K562 (cell line): ENCODE results near the gene PPP1R14C. TPM values are rescaled to one million over a fixed set of nuclear protein-coding genes. Genes with fewer than 3 reads are reported as not detected.

Experiments
- ATAC-seq: fragments of 200-7000 bp; cut with Tn5 transposase; 3 replicates; pipeline ENCODE4 v1.9.1; 2020; ENCODE audit warnings: moderate library complexity
- BruUV-seq: library from RNA; stranded (reverse); fragments of 400-500 nt; replicated peaks from 2 replicates; lab custom pipeline; 2021; lab: Mats Ljungman, UMichigan
- CTCF ChIA-PET: fragments of 300-600 bp; formaldehyde crosslinking; extraction: SDS; loops from one replicate; lab custom pipeline; 2021; ENCODE audit warnings: low intra/inter-chr PET ratio; lab: Yijun Ruan, JAX
- POLR2A ChIA-PET: fragments of 300-600, 350-650 bp; sonication (Branson Sonifier 250); formaldehyde crosslinking; extraction: SDS; loops from one replicate; lab custom pipeline; 2021; ENCODE audit warnings: antibody characterized with exemption, inconsistent platforms; lab: Yijun Ruan, JAX
- DNase-seq, 4 experiments: peaks; one replicate each; pipeline versions ENCODE4 v3.0.0 to v3.0.0-alpha.2; 2011 to 2018; ENCODE audit warnings: low spot score in 3 of 4, mixed read lengths in 3 of 4; ENCODE audit errors: extremely low read depth in 1 of 4
- FAIRE-seq: peaks from 2 replicates; lab custom pipeline; 2011; peaks lifted over from hg19 to GRCh38; lab: Jason Lieb, UNC
- H2AFZ ChIP-seq: 2 replicates; pipeline ENCODE4 v1.6.0; 2011; ENCODE audit warnings: low read depth, low read length, control low read depth, inconsistent platforms
- H3K27ac ChIP-seq: fragments of 200-600 bp; 3 replicates; pipeline ENCODE4 v1.8.0; 2011; ENCODE audit warnings: low read depth, mild to moderate bottlenecking, control low read depth, inconsistent platforms, low read length, moderate library complexity, mixed read lengths; ENCODE audit errors: extremely low read depth
- H3K27me3 ChIP-seq, 2 experiments: fragments of 300-600 bp in 1 of 2; 2 replicates in 1 of 2; 3 replicates in 1 of 2; pipeline versions ENCODE4 v1.6.0 to v1.8.0; 2011; ENCODE audit warnings: inconsistent platforms in 2 of 2, low read length in 2 of 2, mild to moderate bottlenecking in 1 of 2, mixed read lengths in 1 of 2, moderate library complexity in 1 of 2; ENCODE audit not compliant: control insufficient read depth in 2 of 2, insufficient read depth in 2 of 2
- H3K36me3 ChIP-seq: fragments of 300-600 bp; 3 replicates; pipeline ENCODE4 v1.8.0; 2011; ENCODE audit warnings: mild to moderate bottlenecking, low read length, inconsistent platforms; ENCODE audit not compliant: control insufficient read depth, insufficient read depth
- H3K4me1 ChIP-seq, 2 experiments: fragments of 200-600 bp in 1 of 2; replicated peaks in 1 of 2; 2 replicates in 1 of 2; 3 replicates in 1 of 2; pipeline versions ENCODE4 v1.5.1 to v1.8.0; 2011; ENCODE audit warnings: inconsistent platforms in 2 of 2, low read length in 2 of 2, mild to moderate bottlenecking in 1 of 2, mixed read lengths in 1 of 2, moderate library complexity in 1 of 2; ENCODE audit not compliant: control insufficient read depth in 2 of 2, insufficient read depth in 2 of 2
- H3K4me2 ChIP-seq: 2 replicates; pipeline ENCODE4 v1.6.1; 2011; ENCODE audit warnings: low read length, control low read depth, inconsistent platforms, mixed read lengths; ENCODE audit not compliant: insufficient read depth
- H3K4me3 ChIP-seq: fragments of 200-600 bp; sonication (generic), shearing (Covaris generic); 2 replicates; pipeline ENCODE4 v1.5.1; 2016; ENCODE audit warnings: control low read depth, inconsistent platforms
- H3K79me2 ChIP-seq: fragments of 200-600 bp; 3 replicates; pipeline ENCODE4 v1.8.0; 2011; ENCODE audit warnings: low read length, inconsistent platforms; ENCODE audit not compliant: control insufficient read depth, insufficient read depth
- H3K9ac ChIP-seq, 2 experiments: 2 replicates each; pipeline versions ENCODE4 v1.6.0 to v1.6.1; 2011; ENCODE audit warnings: low read depth in 2 of 2, low read length in 2 of 2, control low read depth in 1 of 2, inconsistent platforms in 1 of 2, mild to moderate bottlenecking in 1 of 2, mixed read lengths in 1 of 2; ENCODE audit not compliant: insufficient read depth in 1 of 2
- H3K9me1 ChIP-seq: one replicate; pipeline ENCODE4 v1.6.0; 2011; ENCODE audit warnings: inconsistent platforms, mild to moderate bottlenecking, low read length, moderate library complexity; ENCODE audit not compliant: control insufficient read depth, insufficient read depth
- H3K9me3 ChIP-seq: replicated peaks from 2 replicates; pipeline ENCODE4 v1.5.1; 2011; ENCODE audit warnings: low read depth, low read length, inconsistent platforms; ENCODE audit not compliant: control insufficient read depth, insufficient read depth
- H4K20me1 ChIP-seq: replicated peaks from 2 replicates; pipeline ENCODE4 v1.6.1; 2011; ENCODE audit warnings: low read length, inconsistent platforms, mixed read lengths; ENCODE audit not compliant: control insufficient read depth, insufficient read depth
- ARID2 ChIP-seq: fragments of 450-650 bp; IDR thresholded peaks from 2 replicates; pipeline ENCODE4 v1.6.1; 2017; ENCODE audit warnings: antibody characterized with exemption, mild to moderate bottlenecking
- ATF3 ChIP-seq, 2 experiments: fragments of 450-650 bp in 1 of 2; sonication (generic) in 1 of 2; formaldehyde crosslinking in 1 of 2; IDR thresholded peaks in 1 of 2; conservative IDR thresholded peaks in 1 of 2; 2 replicates each; pipeline versions ENCODE4 v1.6.1 to v1.8.1; 2016 to 2023; ENCODE audit warnings: mild to moderate bottlenecking in 2 of 2, moderate library complexity in 2 of 2, inconsistent platforms in 1 of 2, missing genetic modification reagents in 1 of 2
- BMI1 ChIP-seq: fragments of 150-350 bp; IDR thresholded peaks from 2 replicates; pipeline ENCODE4 v1.6.1; 2014; ENCODE audit warnings: low read length
- BRCA1 ChIP-seq, 2 experiments: fragments of 450-650 bp in 1 of 2; sonication (generic) in 1 of 2; formaldehyde crosslinking in 1 of 2; IDR thresholded peaks; 2 replicates each; pipeline versions ENCODE4 v1.5.0 to v1.6.1; 2017 to 2020; ENCODE audit warnings: mild to moderate bottlenecking in 1 of 2, missing genetic modification reagents in 1 of 2
- CHD4 ChIP-seq: fragments of 200-600 bp; sonication (generic); IDR thresholded peaks from 3 replicates; pipeline ENCODE4 v1.6.1; 2012; ENCODE audit warnings: low read depth, mild to moderate bottlenecking, mixed read lengths, low read length, inconsistent platforms; ENCODE audit not compliant: insufficient read depth, insufficient replicate concordance, poor library complexity, severe bottlenecking
- FOXM1 ChIP-seq, 2 experiments: fragments of 450-650 bp in 1 of 2; sonication (generic) in 1 of 2; formaldehyde crosslinking in 1 of 2; IDR thresholded peaks; 2 replicates each; pipeline versions ENCODE4 v1.6.1 to v1.9.0; 2017 to 2022; ENCODE audit warnings: low read depth in 2 of 2, mild to moderate bottlenecking in 2 of 2, missing genetic modification reagents in 1 of 2, moderate library complexity in 1 of 2
- NONO ChIP-seq, 2 experiments: fragments of 200-400 bp in 1 of 2; fragments of 450-650 bp in 1 of 2; formaldehyde crosslinking in 1 of 2; IDR thresholded peaks; 2 replicates each; pipeline ENCODE4 v1.6.1; 2017; ENCODE audit warnings: low read depth in 2 of 2, mild to moderate bottlenecking in 2 of 2, moderate library complexity in 2 of 2, low read length in 1 of 2
- NUFIP1 ChIP-seq: fragments of 450-650 bp; IDR thresholded peaks from 2 replicates; pipeline ENCODE4 v1.6.1; 2018; ENCODE audit not compliant: partially characterized antibody
- RBM34 ChIP-seq: fragments of 200-400 bp; formaldehyde crosslinking; IDR thresholded peaks from 2 replicates; pipeline ENCODE4 v1.6.1; 2018; ENCODE audit warnings: low read length, borderline replicate concordance; ENCODE audit not compliant: insufficient read depth
- SRSF1 ChIP-seq: fragments of 200-400 bp; formaldehyde crosslinking; IDR thresholded peaks from 2 replicates; pipeline ENCODE4 v1.6.1; 2017; ENCODE audit warnings: mild to moderate bottlenecking, low read depth, low read length, moderate library complexity
- TCF3 ChIP-seq: sonication (generic); formaldehyde crosslinking; IDR thresholded peaks from 2 replicates; pipeline ENCODE4 v1.4.0; 2020; ENCODE audit warnings: mild to moderate bottlenecking, missing genetic modification reagents
- TFAM ChIP-seq: fragments of 250-450 bp; sonication (Bioruptor Pico); conservative IDR thresholded peaks from 2 replicates; pipeline ENCODE4 v1.5.0; 2021; ENCODE audit warnings: mild to moderate bottlenecking, moderate library complexity
- ZMIZ1 ChIP-seq, 2 experiments: fragments of 150-350 bp in 1 of 2; IDR thresholded peaks; 2 replicates each; pipeline ENCODE4 v1.6.1; 2012 to 2016; ENCODE audit warnings: low read depth in 2 of 2, low read length in 2 of 2, mild to moderate bottlenecking in 1 of 2, moderate library complexity in 1 of 2
- WGBS: fragments of 100-300 bp; shearing (Covaris generic); methylation state at CpG from one replicate; pipeline ENCODE4 v1.1.6; 2016; ENCODE audit warnings: low coverage, mixed read lengths; ENCODE audit not compliant: insufficient coverage; ENCODE audit errors: missing lambda C conversion rate; 5-methylcytosine and 5-hydroxymethylcytosine counted together
- in situ Hi-C: fragments of 300-500 bp; cut with MboI; formaldehyde crosslinking; loops from 4 replicates; pipeline ENCODE4 v1.15.0; 2018; ENCODE audit warnings: inconsistent platforms, mixed read lengths
- intact Hi-C: fragments of 100-400 bp; cut with micrococcal nuclease; formaldehyde crosslinking; loops from 2 replicates; pipeline ENCODE4 v1.14.2; 2022
- polyA plus RNA-seq, 8 experiments: library from polyadenylated mRNA; depleted of rRNA in 4 of 8; stranded (reverse) in 5 of 8; unstranded in 3 of 8; fragments of >200 nt; fragmentation: Nextera tagmentation in 2 of 8; fragmentation: Illumina TruSeq in 1 of 8; extraction: Ambion mirVana in 2 of 8; extraction: Trizol in 1 of 8; gene quantifications; 2 replicates each; pipeline versions ENCODE4 v1.2.1 to v1.2.3, GENCODE V29; 2011 to 2014; ENCODE audit warnings: inconsistent platforms in 1 of 8, missing spikeins in 1 of 8
- total RNA-seq, 7 experiments: library from RNA; depleted of rRNA in 6 of 7; stranded (reverse); fragments of >200 nt in 6 of 7; fragmentation: Illumina TruSeq in 2 of 7; extraction: Trizol in 2 of 7; gene quantifications; 2 replicates each; pipeline versions ENCODE4 v1.2.1 to v1.2.3, GENCODE V29; 2011 to 2021; ENCODE audit warnings: low replicate concordance in 1 of 7
- TF ChIP-seq, protein P1 (sequence below): fragments of 450-650 bp; IDR thresholded peaks from 2 replicates; pipeline ENCODE4 v1.7.1; 2018; ENCODE audit warnings: mild to moderate bottlenecking, low read depth; ENCODE audit not compliant: partially characterized antibody

Gene PPP1R14C
- total and polyA plus RNA-seq, 9 of the 15 experiments (the other 6 are each of a cell fraction or from before 2014, with no cell fraction given): 4.5 to 16.6 (median 11.9) TPM

DNA sequence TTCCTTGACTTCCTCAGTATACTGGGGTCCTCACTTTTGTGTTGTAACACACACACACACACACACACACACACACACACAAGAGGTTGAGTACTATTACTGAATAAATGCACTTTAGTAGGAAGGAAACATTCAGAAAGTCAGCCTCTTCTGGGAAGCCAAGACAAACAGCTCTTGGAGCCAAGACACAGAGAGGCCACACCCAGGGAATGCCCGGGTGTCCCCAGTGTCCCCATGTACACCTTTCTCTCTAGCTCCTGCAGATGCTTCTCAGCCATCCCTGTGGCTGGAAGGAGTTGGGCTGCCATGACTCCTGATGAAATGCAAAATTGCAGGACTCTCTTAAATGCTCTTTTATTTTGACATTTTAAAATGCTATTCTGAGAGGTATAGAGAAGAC is 70.5 kb downstream of the PPP1R14C start:
- H3K9me1 ChIP-seq: no peaks in the 10 kb centered on the region
- no TSS peak for BruUV-seq
- H4K20me1 ChIP-seq: no peaks in the 10 kb centered on the region; the same call in 1 of the 2 replicates
- no peaks in the 10 kb centered on the region for H3K27me3 ChIP-seq
- H3K4me1 ChIP-seq: peaks cover 9 to 30% of the 10 kb centered on the region in 2 experiments; a peak in 4 of 5 replicates
- ChIA-PET CTCF (no interaction called here), POLR2A (interaction anchor here (0.7 to 1.5 kb wide), 2 partner anchors 8 to 161 kb away, joined by 3 read pairs; no protein-coding TSS in a partner anchor)
- H3K36me3 ChIP-seq: no peaks in the 10 kb centered on the region
- FAIRE-seq: no peak
- WGBS: 13% methylated on average over 1 of the region's 1 CpG
- DNase-seq: no peak
- intact Hi-C loops (no loop called here), in situ Hi-C loops (no loop called here)
- no peak overlapping the region for H3K9ac ChIP-seq
- no peak overlapping the region for H3K4me3 ChIP-seq
- no peaks in the 10 kb centered on the region; the same call in 2 of the 3 replicates for H3K79me2 ChIP-seq
- no peak overlapping the region for H2AFZ ChIP-seq
- no peak overlapping the region for H3K27ac ChIP-seq
- peak; percentile 34; the same call in 1 of the 3 replicates for ATAC-seq
- H3K4me2 ChIP-seq: no peak overlapping the region
- H3K9me3 ChIP-seq: no peaks in the 10 kb centered on the region
- TF ChIP-seq TCF3 (CRISPR knock-in tag) (no peak), FOXM1 (IDR thresholded peaks at IDR 0.05; ENCODE audit: low read depth) (no peak), FOXM1 (CRISPR knock-in tag; IDR thresholded peaks at IDR 0.05; ENCODE audit: low read depth) (no peak), NUFIP1 (no peak), CHD4 (no peak), BMI1 (no peak), ATF3 (IDR thresholded peaks at IDR 0.05) (no peak), ATF3 (CRISPR knock-in tag; conservative IDR thresholded peaks at IDR 0.05) (no peak), ZMIZ1 (IDR thresholded peaks at IDR 0.05; ENCODE audit: low read depth in 2 of 2, low read length in 2 of 2) (no peak), BRCA1 (IDR thresholded peaks at IDR 0.05) (no peak), BRCA1 (CRISPR knock-in tag; IDR thresholded peaks at IDR 0.05) (no peak), ARID2 (no peak), TFAM (CRISPR knock-in tag) (no peak), SRSF1 (no peak), RBM34 (no peak), NONO (IDR thresholded peaks at IDR 0.05; ENCODE audit: low read depth in 2 of 2, low read length in 1 of 2) (no peak)
- TF ChIP-seq, protein P1, sequence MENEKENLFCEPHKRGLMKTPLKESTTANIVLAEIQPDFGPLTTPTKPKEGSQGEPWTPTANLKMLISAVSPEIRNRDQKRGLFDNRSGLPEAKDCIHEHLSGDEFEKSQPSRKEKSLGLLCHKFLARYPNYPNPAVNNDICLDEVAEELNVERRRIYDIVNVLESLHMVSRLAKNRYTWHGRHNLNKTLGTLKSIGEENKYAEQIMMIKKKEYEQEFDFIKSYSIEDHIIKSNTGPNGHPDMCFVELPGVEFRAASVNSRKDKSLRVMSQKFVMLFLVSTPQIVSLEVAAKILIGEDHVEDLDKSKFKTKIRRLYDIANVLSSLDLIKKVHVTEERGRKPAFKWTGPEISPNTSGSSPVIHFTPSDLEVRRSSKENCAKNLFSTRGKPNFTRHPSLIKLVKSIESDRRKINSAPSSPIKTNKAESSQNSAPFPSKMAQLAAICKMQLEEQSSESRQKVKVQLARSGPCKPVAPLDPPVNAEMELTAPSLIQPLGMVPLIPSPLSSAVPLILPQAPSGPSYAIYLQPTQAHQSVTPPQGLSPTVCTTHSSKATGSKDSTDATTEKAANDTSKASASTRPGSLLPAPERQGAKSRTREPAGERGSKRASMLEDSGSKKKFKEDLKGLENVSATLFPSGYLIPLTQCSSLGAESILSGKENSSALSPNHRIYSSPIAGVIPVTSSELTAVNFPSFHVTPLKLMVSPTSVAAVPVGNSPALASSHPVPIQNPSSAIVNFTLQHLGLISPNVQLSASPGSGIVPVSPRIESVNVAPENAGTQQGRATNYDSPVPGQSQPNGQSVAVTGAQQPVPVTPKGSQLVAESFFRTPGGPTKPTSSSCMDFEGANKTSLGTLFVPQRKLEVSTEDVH: no peak
